ENCODE measurements around the gene SLC37A1.
A peak's percentile ranks its signal among the peaks of the same experiment; 100 is the strongest.

Gene SLC37A1

DNA sequence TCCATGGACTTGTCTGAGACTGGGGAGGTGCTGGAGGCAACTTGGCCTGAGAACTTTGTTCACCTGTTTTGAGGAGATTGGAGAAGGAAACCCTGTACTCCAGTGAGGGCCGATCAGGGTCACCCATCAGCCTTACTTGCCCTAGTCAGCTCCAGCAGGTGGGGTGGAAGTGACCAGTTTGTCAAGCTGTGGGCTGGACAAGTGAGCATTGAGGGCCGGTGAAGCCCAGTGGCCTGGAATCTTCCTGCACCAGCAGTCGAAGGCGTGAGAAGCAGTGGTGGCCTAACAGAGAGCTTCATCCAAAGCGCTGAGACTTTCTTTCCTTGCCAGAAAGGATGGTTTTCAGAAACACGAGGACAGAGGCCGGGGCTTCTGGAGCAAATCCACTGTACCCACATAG is 9.6 kb downstream of the SLC37A1 start:
- Histone ChIP-seq H3K4me3 (ENCODE audit: low read depth in 1 of 2, low read length in 2 of 2) (no peak overlapping the region), H3K27me3 (ENCODE audit: control insufficient read depth in 1 of 2, insufficient read depth in 2 of 2, low read length in 2 of 2) (no peaks in the 10 kb centered on the region), H3K36me3 (ENCODE audit: insufficient read depth, low read length) (peaks cover 11% of the 10 kb centered on the region), H3K27ac (ENCODE audit: low read depth, low read length) (no peak overlapping the region), H3K9me3 (ENCODE audit: low read length) (no peaks in the 10 kb centered on the region), H3K9ac (ENCODE audit: low read length) (no peak overlapping the region), H3K4me1 (ENCODE audit: insufficient read depth, low read length) (peaks cover 33% of the 10 kb centered on the region)

DNA sequence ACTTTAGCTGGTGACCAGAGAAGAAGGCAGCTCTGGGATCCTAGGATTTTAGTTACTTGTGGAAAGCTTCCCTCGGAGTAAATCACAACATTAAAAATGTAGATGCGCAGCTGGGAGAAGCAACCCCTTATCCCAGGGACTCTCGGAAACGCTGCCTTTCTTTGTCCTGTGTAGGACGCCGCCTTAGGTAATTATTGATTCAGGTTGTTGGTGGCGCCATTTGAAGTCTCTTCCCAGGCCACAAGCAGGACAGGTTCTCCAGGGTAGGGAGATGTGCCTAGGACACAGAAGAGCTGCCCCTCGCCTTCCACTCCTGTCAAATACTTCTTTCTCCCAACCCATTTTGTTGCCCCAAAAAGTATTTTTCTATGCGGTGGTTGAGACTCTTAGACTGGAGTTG is 10.3 kb downstream of the SLC37A1 start:
- H3K9ac ChIP-seq (ENCODE audit: low read length), result peak overlapping the region; percentile 2
- H3K36me3 ChIP-seq (ENCODE audit: insufficient read depth, low read length), result peaks cover 8% of the 10 kb centered on the region
- peaks cover 33% of the 10 kb centered on the region for H3K4me1 ChIP-seq (ENCODE audit: insufficient read depth, low read length)
- H3K27me3 ChIP-seq (ENCODE audit: control insufficient read depth in 1 of 2, insufficient read depth in 2 of 2, low read length in 2 of 2), result no peaks in the 10 kb centered on the region
- H3K4me3 ChIP-seq (ENCODE audit: low read depth in 1 of 2, low read length in 2 of 2), result peak overlapping the region in 1 of 2 donors; percentile 39
- H3K27ac ChIP-seq (ENCODE audit: low read depth, low read length), result peak overlapping the region; percentile 69
- no peaks in the 10 kb centered on the region for H3K9me3 ChIP-seq (ENCODE audit: low read length)

DNA sequence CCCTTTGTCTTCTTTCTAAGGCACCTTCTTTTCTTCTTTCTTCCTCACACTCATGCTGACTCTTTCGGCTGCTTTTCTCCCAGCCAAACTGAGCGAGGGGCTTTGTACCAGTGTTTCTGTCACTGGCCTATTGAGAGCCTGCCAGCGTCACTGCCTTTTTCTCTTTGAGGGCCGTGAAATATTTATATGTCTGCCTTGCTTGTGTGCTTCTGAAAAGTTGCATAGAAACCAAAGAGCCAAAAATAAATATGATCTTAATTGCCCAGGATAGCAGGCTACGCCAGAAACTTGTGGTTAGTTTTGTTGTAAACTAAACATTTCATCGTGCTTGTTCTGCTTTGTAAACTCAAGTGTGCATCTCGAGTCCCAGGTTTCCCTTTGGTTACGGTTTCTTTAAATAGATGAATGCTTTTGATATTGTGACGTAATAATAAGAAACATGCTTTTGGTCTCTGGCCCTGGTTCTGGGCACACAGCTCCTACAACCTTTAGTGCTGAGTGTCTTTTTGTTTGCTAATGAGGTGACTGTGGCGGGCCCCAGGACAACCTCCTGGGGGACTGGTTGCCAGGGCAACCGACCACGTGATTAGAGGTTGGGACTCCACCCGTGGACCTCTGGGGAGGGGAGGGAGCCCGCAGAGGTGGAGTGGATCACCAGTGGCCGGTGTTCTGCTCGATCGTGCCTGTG is 10.8 kb downstream of the SLC37A1 start:
- peak overlapping the region; percentile 39 to 52 for H3K4me3 ChIP-seq (ENCODE audit: low read depth in 1 of 2, low read length in 2 of 2)
- no peaks in the 10 kb centered on the region for H3K27me3 ChIP-seq (ENCODE audit: control insufficient read depth in 1 of 2, insufficient read depth in 2 of 2, low read length in 2 of 2)
- peak overlapping the region; percentile 69 for H3K27ac ChIP-seq (ENCODE audit: low read depth, low read length)
- H3K4me1 ChIP-seq (ENCODE audit: insufficient read depth, low read length), result peaks cover 33% of the 10 kb centered on the region
- peaks cover 5% of the 10 kb centered on the region for H3K36me3 ChIP-seq (ENCODE audit: insufficient read depth, low read length)
- H3K9ac ChIP-seq (ENCODE audit: low read length), result peak overlapping the region; percentile 2
- H3K9me3 ChIP-seq (ENCODE audit: low read length), result no peaks in the 10 kb centered on the region

DNA sequence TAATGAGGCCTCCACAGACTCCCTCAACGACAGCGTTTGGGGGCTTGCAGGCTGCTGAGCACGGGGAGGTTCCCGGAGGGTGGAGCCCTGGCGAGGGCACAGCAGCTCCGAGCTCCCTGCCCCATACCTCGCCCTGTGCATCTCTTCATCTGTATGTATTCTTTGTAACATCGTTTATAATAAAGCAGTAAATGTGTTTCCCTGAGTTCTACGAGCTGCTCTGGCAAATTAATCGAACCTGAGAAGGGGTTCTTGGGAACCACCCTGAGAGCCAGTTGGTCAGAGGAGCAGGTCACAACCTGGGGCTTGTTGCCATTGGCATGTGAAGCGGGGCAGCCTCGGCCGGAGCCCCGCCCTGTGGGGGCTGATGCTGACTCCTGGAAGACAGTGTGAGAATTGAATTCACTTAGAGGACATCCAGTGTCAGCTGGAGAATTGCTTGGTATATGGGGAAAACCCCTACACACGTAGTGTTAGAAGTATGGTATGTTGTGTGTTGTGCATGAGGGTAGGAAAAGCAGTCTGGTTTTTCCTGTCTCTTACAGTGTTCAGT is 11.5 kb downstream of the SLC37A1 start:
- H3K27ac ChIP-seq (ENCODE audit: low read depth, low read length), result peak overlapping the region; percentile 69
- peak overlapping the region; percentile 39 to 52 for H3K4me3 ChIP-seq (ENCODE audit: low read depth in 1 of 2, low read length in 2 of 2)
- no peaks in the 10 kb centered on the region for H3K36me3 ChIP-seq (ENCODE audit: insufficient read depth, low read length)
- no peaks in the 10 kb centered on the region for H3K27me3 ChIP-seq (ENCODE audit: control insufficient read depth in 1 of 2, insufficient read depth in 2 of 2, low read length in 2 of 2)
- no peaks in the 10 kb centered on the region for H3K9me3 ChIP-seq (ENCODE audit: low read length)
- H3K9ac ChIP-seq (ENCODE audit: low read length), result no peak overlapping the region
- H3K4me1 ChIP-seq (ENCODE audit: insufficient read depth, low read length), result peaks cover 33% of the 10 kb centered on the region

DNA sequence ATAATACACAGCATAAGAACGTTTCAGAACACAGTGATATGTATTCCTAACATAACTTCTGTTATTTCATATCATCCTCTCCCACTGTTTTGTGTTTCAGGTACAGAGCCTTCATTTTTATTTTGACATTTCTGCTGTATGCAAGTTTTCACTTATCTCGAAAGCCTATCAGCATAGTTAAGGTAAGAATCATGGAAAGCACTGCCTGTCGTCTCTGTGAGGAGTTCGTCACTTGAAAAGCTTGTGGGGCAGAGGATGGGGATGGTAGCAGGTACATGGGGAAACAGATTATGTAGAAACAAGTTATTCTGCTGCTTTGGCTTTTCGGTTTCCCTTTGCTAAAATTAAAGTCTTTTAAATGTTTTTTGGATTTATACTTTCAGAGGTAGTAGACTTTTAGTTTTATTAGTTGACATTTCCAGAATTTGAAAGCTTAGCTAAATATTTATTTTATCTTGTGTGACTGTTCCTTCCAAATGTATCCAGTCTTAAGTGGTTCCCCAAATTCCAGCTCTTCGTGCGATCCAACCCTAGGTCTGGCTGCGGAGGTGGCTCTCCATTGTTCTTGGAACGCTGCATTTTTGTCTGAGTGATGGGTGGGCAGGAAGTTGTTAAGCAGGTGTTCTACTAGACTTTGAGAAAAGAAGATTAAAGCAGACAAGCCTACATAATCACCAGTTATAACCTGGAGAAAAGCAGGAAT is 12.2 kb downstream of the SLC37A1 start:
- Histone ChIP-seq H3K27me3 (ENCODE audit: control insufficient read depth in 1 of 2, insufficient read depth in 2 of 2, low read length in 2 of 2) (no peaks in the 10 kb centered on the region), H3K36me3 (ENCODE audit: insufficient read depth, low read length) (no peaks in the 10 kb centered on the region), H3K9ac (ENCODE audit: low read length) (no peak overlapping the region), H3K27ac (ENCODE audit: low read depth, low read length) (peak overlapping the region; percentile 17), H3K4me3 (ENCODE audit: low read depth in 1 of 2, low read length in 2 of 2) (peak overlapping the region in 1 of 2 donors; percentile 52), H3K9me3 (ENCODE audit: low read length) (no peaks in the 10 kb centered on the region), H3K4me1 (ENCODE audit: insufficient read depth, low read length) (peaks cover 33% of the 10 kb centered on the region)

DNA sequence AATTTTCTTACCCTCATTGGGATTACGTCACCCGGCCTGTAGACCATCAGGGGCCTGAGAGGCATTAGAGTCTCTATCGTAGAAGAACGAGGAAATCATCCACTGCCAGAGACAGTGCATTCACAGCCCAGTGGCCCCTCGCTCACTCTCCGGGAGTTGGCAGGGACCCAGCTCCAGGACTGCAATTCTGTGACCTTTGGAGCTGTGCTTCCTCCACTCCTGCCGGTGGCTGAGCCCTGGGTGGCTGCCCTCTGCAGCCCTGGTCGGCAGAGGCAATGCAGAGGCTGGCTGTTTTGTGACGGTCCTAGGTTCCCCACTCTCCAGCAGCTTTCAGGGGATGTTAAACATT is 12.7 kb downstream of the SLC37A1 start:
- Histone ChIP-seq H3K4me1 (ENCODE audit: insufficient read depth, low read length) (peaks cover 33% of the 10 kb centered on the region), H3K4me3 (ENCODE audit: low read depth in 1 of 2, low read length in 2 of 2) (no peak overlapping the region), H3K27ac (ENCODE audit: low read depth, low read length) (no peak overlapping the region), H3K9ac (ENCODE audit: low read length) (no peak overlapping the region), H3K36me3 (ENCODE audit: insufficient read depth, low read length) (no peaks in the 10 kb centered on the region), H3K27me3 (ENCODE audit: control insufficient read depth in 1 of 2, insufficient read depth in 2 of 2, low read length in 2 of 2) (no peaks in the 10 kb centered on the region), H3K9me3 (ENCODE audit: low read length) (no peaks in the 10 kb centered on the region)

DNA sequence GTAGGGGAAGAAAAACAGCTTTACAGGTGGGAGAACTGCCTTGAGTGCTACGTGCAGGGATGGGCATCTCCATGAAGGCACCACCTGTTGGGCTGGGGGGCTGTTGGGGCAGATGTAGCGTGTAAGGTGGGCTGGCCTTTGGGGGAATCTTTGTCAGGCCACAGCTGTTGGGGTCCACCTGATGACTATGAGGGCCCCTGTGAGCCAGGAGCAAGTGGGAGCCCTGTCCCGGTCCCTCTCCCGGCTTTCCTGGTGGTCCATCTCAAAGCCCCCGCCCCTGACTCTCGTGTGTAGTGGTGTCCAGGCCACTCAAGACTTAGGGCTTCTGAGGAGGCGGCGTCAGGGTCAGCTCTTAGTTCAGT is 13.5 kb downstream of the SLC37A1 start:
- Histone ChIP-seq H3K9ac (ENCODE audit: low read length) (no peak overlapping the region), H3K27me3 (ENCODE audit: control insufficient read depth in 1 of 2, insufficient read depth in 2 of 2, low read length in 2 of 2) (no peaks in the 10 kb centered on the region), H3K4me1 (ENCODE audit: insufficient read depth, low read length) (peaks cover 33% of the 10 kb centered on the region), H3K4me3 (ENCODE audit: low read depth in 1 of 2, low read length in 2 of 2) (no peak overlapping the region), H3K9me3 (ENCODE audit: low read length) (no peaks in the 10 kb centered on the region), H3K27ac (ENCODE audit: low read depth, low read length) (no peak overlapping the region), H3K36me3 (ENCODE audit: insufficient read depth, low read length) (no peaks in the 10 kb centered on the region)

DNA sequence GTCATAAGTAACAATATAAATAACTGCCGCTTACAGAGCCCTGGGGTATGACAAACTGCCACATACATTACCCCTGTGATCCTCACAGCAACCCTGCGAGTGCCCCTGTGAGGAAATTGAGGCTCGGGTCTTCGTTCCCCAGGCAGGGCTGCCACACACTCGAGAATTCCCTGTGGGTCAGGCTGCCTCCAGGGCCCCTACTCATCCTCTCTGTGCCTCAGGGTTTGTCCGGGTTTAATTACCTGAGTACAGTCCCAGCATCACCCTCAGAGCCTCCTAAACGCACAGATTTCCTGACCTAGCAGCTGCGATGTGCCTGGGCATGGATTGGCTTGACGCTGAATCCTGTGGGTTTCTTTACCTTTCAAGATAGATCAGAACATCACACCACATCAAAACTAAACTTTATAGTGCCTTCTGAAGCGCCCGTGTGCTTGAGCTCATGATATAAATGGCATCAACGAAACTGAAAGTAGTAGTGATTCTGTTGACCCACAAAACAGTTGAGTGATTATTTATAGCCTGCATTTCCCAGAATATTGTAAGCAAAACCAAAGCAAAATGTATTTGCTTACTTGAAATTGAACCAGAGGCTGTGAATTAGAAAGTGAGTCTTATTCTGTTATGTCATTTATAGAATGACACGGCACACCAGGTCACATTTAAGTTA is 14.0 kb downstream of the SLC37A1 start:
- Histone ChIP-seq H3K4me1 (ENCODE audit: insufficient read depth, low read length) (peaks cover 35% of the 10 kb centered on the region), H3K36me3 (ENCODE audit: insufficient read depth, low read length) (no peaks in the 10 kb centered on the region), H3K9ac (ENCODE audit: low read length) (no peak overlapping the region), H3K9me3 (ENCODE audit: low read length) (no peaks in the 10 kb centered on the region), H3K27me3 (ENCODE audit: control insufficient read depth in 1 of 2, insufficient read depth in 2 of 2, low read length in 2 of 2) (no peaks in the 10 kb centered on the region), H3K4me3 (ENCODE audit: low read depth in 1 of 2, low read length in 2 of 2) (peak overlapping the region in 1 of 2 donors; percentile 20), H3K27ac (ENCODE audit: low read depth, low read length) (no peak overlapping the region)

DNA sequence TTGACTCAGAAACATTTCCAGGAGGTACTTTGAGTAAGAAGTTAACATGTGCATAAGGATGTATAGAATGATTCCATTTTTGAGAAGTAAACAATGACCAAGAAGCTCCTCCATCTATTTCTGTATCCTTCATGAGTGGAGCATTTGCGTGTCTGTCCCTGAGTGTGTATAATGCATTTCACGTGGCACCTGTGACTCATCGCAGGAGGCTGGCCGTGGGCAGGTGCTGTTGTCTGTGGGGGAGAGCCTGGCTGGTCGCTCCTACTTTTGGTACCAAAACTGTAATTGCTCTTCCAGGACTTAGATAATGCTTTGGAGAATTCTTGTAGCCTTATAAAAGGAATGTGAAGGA is 16.5 kb downstream of the SLC37A1 start:
- Histone ChIP-seq H3K4me1 (ENCODE audit: insufficient read depth, low read length) (peaks cover 33% of the 10 kb centered on the region), H3K9me3 (ENCODE audit: low read length) (no peaks in the 10 kb centered on the region), H3K27me3 (ENCODE audit: control insufficient read depth in 1 of 2, insufficient read depth in 2 of 2, low read length in 2 of 2) (no peaks in the 10 kb centered on the region), H3K4me3 (ENCODE audit: low read depth in 1 of 2, low read length in 2 of 2) (no peak overlapping the region), H3K36me3 (ENCODE audit: insufficient read depth, low read length) (no peaks in the 10 kb centered on the region), H3K27ac (ENCODE audit: low read depth, low read length) (no peak overlapping the region), H3K9ac (ENCODE audit: low read length) (no peak overlapping the region)

DNA sequence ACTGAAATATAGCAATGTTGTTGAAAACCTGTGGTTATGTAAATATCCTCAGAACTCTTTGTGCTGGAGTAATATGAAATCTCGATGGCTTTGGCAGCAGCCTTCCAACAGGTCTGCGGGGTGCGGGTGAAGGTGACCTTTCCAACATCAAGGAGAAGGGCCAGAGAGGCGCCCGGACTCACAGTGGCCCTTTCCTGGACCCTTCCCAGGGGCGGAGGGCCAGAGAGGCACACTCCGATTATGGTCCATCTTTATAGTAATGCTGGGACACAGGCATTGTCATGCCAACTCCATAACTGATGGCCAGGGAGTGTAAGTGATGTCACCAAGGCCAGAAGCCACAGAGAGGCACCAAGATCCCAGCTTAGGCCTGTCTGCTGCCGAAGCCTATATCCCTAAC is 18.1 kb downstream of the SLC37A1 start:
- H3K4me1 ChIP-seq (ENCODE audit: insufficient read depth, low read length), result peaks cover 20% of the 10 kb centered on the region
- no peaks in the 10 kb centered on the region for H3K27me3 ChIP-seq (ENCODE audit: control insufficient read depth in 1 of 2, insufficient read depth in 2 of 2, low read length in 2 of 2)
- no peak overlapping the region for H3K9ac ChIP-seq (ENCODE audit: low read length)
- no peaks in the 10 kb centered on the region for H3K9me3 ChIP-seq (ENCODE audit: low read length)
- peaks cover 4% of the 10 kb centered on the region for H3K36me3 ChIP-seq (ENCODE audit: insufficient read depth, low read length)
- no peak overlapping the region for H3K4me3 ChIP-seq (ENCODE audit: low read depth in 1 of 2, low read length in 2 of 2)
- no peak overlapping the region for H3K27ac ChIP-seq (ENCODE audit: low read depth, low read length)

DNA sequence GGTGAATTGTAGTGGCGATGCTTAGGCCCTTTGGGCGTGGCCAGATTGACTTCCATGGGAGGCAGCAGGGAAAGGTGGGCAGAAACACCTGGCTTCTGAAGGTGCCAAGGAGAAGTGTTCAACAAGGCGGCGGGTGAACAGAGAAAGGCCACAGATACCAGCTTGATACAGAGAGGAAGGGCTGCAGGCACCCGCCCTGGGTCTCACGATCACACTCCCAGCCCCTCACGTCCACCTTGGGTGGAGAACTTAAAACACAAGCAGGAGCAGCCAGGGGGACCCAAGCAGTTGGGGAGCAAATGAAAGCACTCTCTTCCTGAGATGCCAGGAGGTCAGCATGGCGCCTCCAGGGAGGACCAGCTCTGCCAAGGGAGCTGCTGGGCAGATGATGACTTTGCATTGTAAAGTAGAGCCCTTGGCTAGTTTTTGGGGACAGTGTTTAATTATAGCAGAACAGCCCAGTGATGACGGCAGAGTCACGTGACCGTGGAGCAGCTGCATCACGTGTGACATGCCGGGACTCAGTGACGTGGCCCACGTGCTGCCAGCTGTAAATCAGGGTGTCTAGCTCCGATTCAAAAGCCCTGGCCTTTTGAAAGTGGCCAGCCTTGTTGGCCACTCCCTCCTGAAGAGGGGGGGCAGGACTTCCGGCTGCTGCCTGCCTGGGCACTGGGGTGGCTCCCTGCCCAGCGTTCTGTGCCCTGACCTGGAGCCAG is 19.0 kb downstream of the SLC37A1 start:
- peaks cover 17% of the 10 kb centered on the region for H3K4me1 ChIP-seq (ENCODE audit: insufficient read depth, low read length)
- no peaks in the 10 kb centered on the region for H3K9me3 ChIP-seq (ENCODE audit: low read length)
- H3K4me3 ChIP-seq (ENCODE audit: low read depth in 1 of 2, low read length in 2 of 2), result no peak overlapping the region
- H3K36me3 ChIP-seq (ENCODE audit: insufficient read depth, low read length), result peaks cover 4% of the 10 kb centered on the region
- no peak overlapping the region for H3K9ac ChIP-seq (ENCODE audit: low read length)
- no peaks in the 10 kb centered on the region for H3K27me3 ChIP-seq (ENCODE audit: control insufficient read depth in 1 of 2, insufficient read depth in 2 of 2, low read length in 2 of 2)
- H3K27ac ChIP-seq (ENCODE audit: low read depth, low read length), result no peak overlapping the region

Data from muscle layer of colon (tissue), 2 donors.